Trophoblast cell (in vitro differentiated cells and primary cell): ENCODE data around the gene EIF2A.

Source experiments
- DNase-seq, 2 donors: peaks; one replicate each; pipeline ENCODE4 v3.0.0-alpha.2; 2016
- H2AFZ ChIP-seq: 2 replicates; pipeline ENCODE4 v1.6.1; 2013; ENCODE audit warnings: low read length, moderate library complexity, mild to moderate bottlenecking; ENCODE audit not compliant: insufficient read depth, poor library complexity
- H2AK5ac ChIP-seq: 2 replicates; pipeline ENCODE4 v1.6.1; 2013; ENCODE audit warnings: mild to moderate bottlenecking, low read length
- H2BK120ac ChIP-seq: 2 replicates; pipeline ENCODE4 v1.6.1; 2013; ENCODE audit warnings: low read length, mild to moderate bottlenecking, moderate library complexity; ENCODE audit not compliant: insufficient read depth, poor library complexity
- H2BK12ac ChIP-seq: 2 replicates; pipeline ENCODE4 v1.6.1; 2013; ENCODE audit warnings: mild to moderate bottlenecking, low read length, moderate library complexity
- H2BK5ac ChIP-seq: 2 replicates; pipeline ENCODE4 v1.6.1; 2013; ENCODE audit warnings: low read length, low read depth, moderate library complexity, mild to moderate bottlenecking; ENCODE audit not compliant: poor library complexity
- H3K14ac ChIP-seq: 2 replicates; pipeline ENCODE4 v1.6.1; 2013; ENCODE audit warnings: mild to moderate bottlenecking, low read length
- H3K18ac ChIP-seq: 2 replicates; pipeline ENCODE4 v1.6.1; 2013; ENCODE audit warnings: mild to moderate bottlenecking, low read length
- H3K23ac ChIP-seq: 2 replicates; pipeline ENCODE4 v1.6.1; 2013; ENCODE audit warnings: low read length
- H3K27ac ChIP-seq: 2 replicates; pipeline ENCODE4 v1.5.1; 2013; ENCODE audit warnings: low read depth, mild to moderate bottlenecking, inconsistent platforms, low read length, moderate library complexity
- H3K27me3 ChIP-seq: 2 replicates; pipeline ENCODE4 v1.6.1; 2013; ENCODE audit warnings: inconsistent platforms, mild to moderate bottlenecking, low read length, moderate library complexity; ENCODE audit not compliant: insufficient read depth
- H3K36me3 ChIP-seq, 2 experiments: 1 replicate in 1 of 2; 2 replicates in 1 of 2; pipeline ENCODE4 v1.6.1; 2013; ENCODE audit warnings: low read length in 2 of 2, mild to moderate bottlenecking in 2 of 2, moderate library complexity in 1 of 2; ENCODE audit not compliant: insufficient read depth in 2 of 2, control insufficient read depth in 1 of 2
- H3K4ac ChIP-seq: 2 replicates; pipeline ENCODE4 v1.6.1; 2013; ENCODE audit warnings: low read depth, mild to moderate bottlenecking, low read length, moderate library complexity
- H3K4me1 ChIP-seq, 2 experiments: 1 replicate in 1 of 2; 2 replicates in 1 of 2; pipeline ENCODE4 v1.6.1; 2013; ENCODE audit warnings: low read length in 2 of 2, mild to moderate bottlenecking in 2 of 2, moderate library complexity in 1 of 2; ENCODE audit not compliant: insufficient read depth in 2 of 2, control insufficient read depth in 1 of 2
- H3K4me2 ChIP-seq: 2 replicates; pipeline ENCODE4 v1.6.1; 2013; ENCODE audit warnings: inconsistent platforms, mild to moderate bottlenecking, low read length, moderate library complexity
- H3K4me3 ChIP-seq: 2 replicates; pipeline ENCODE4 v1.5.1; 2013; ENCODE audit warnings: mild to moderate bottlenecking, low read depth, low read length, inconsistent platforms
- H3K79me1 ChIP-seq: one replicate; pipeline ENCODE4 v1.6.1; 2013; ENCODE audit warnings: low read length
- H3K79me2 ChIP-seq: 2 replicates; pipeline ENCODE4 v1.6.1; 2013; ENCODE audit warnings: low read length, mild to moderate bottlenecking; ENCODE audit not compliant: control insufficient read depth, insufficient read depth, poor library complexity
- H3K9ac ChIP-seq: 2 replicates; pipeline ENCODE4 v1.6.1; 2013; ENCODE audit warnings: mild to moderate bottlenecking, low read length
- H3K9me3 ChIP-seq: 2 replicates; pipeline ENCODE4 v1.6.1; 2013; ENCODE audit warnings: low read depth, mild to moderate bottlenecking, control low read depth, inconsistent platforms, low read length; ENCODE audit not compliant: insufficient read depth
- H4K12ac ChIP-seq: 2 replicates; pipeline ENCODE4 v1.6.1; 2013; ENCODE audit warnings: low read depth, mild to moderate bottlenecking, low read length, moderate library complexity
- H4K8ac ChIP-seq: 2 replicates; pipeline ENCODE4 v1.6.1; 2013; ENCODE audit warnings: low read depth, mild to moderate bottlenecking, low read length, moderate library complexity
- H4K91ac ChIP-seq: one replicate; pipeline ENCODE4 v1.6.1; 2013; ENCODE audit warnings: low read depth, mild to moderate bottlenecking, low read length, moderate library complexity
- WGBS: extraction: QIAGEN DNeasy Blood & Tissue Kit; methylation state at CpG from one replicate; pipeline ENCODE4 v1.1.7; 2013; ENCODE audit warnings: missing lambda C conversion rate; ENCODE audit not compliant: insufficient read length, insufficient coverage; ENCODE audit errors: extremely low coverage; 5-methylcytosine and 5-hydroxymethylcytosine counted together

Gene EIF2A

DNA sequence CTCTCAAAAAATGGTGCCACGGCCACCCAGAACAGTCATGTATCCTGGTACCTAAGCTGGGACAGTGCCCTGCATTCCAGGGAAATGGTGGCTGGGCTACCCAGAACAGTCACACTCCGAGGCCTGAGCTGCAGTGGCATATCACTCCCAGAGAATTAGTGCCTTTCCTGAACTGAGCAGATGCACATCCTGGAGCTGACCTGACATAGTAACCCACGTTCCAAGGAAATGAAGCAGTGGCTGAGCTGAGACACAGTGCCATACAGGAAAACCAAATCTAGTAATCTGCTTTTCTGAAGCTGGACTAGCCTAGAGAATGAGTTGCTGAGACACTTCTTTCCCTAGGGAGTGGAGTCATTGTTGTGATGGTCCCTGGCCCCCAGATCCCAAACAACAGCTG lies 42.1 kb upstream of the EIF2A start:
- H2BK120ac ChIP-seq = no peak overlapping the region
- H4K8ac ChIP-seq = no peak overlapping the region
- no peaks in the 10 kb centered on the region for H3K36me3 ChIP-seq
- H3K18ac ChIP-seq = no peak overlapping the region
- H2BK5ac ChIP-seq = no peak overlapping the region
- no peak overlapping the region for H2BK12ac ChIP-seq
- H4K12ac ChIP-seq = no peak overlapping the region
- H4K91ac ChIP-seq = no peak overlapping the region
- no peaks in the 10 kb centered on the region for H3K79me1 ChIP-seq
- no peak overlapping the region for H2AFZ ChIP-seq
- DNase-seq = no peak
- H3K4ac ChIP-seq = no peak overlapping the region
- no peak overlapping the region for H3K14ac ChIP-seq
- peaks cover 9% of the 10 kb centered on the region for H3K9me3 ChIP-seq
- H3K27me3 ChIP-seq = no peaks in the 10 kb centered on the region
- no CpG with 5 or more reads among the region's 3 CpGs for WGBS
- no peaks in the 10 kb centered on the region for H3K4me1 ChIP-seq
- no peak overlapping the region for H3K4me3 ChIP-seq
- H3K9ac ChIP-seq = no peak overlapping the region
- H3K27ac ChIP-seq = no peak overlapping the region
- H3K4me2 ChIP-seq = no peak overlapping the region
- H2AK5ac ChIP-seq = no peak overlapping the region
- no peak overlapping the region for H3K23ac ChIP-seq
- H3K79me2 ChIP-seq = no peaks in the 10 kb centered on the region

DNA sequence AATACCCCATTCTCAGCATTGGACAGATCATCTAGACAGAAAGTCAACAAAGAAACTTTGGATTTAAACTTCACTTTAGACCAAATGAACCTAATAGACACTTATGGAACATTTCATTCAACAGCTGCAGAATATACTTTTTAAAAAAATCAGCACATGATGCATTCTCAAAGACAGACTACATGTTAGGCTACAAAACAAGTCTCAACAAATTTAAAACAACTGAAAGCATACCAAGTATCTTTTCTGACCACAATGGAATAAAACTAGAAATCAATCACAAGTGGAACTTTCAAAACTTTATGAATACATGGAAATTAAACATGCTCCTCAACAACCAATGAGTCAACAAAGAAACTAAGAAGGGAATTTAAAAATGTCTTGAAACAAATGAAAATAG lies 38.2 kb upstream of the EIF2A start:
- no peak overlapping the region for H4K91ac ChIP-seq
- H2BK5ac ChIP-seq = no peak overlapping the region
- no peak overlapping the region for H4K12ac ChIP-seq
- no peak overlapping the region for H3K18ac ChIP-seq
- H3K27me3 ChIP-seq = no peaks in the 10 kb centered on the region
- no peak overlapping the region for H2BK120ac ChIP-seq
- H3K36me3 ChIP-seq = no peaks in the 10 kb centered on the region
- H3K79me2 ChIP-seq = no peaks in the 10 kb centered on the region
- DNase-seq = no peak
- H2AK5ac ChIP-seq = no peak overlapping the region
- no peak overlapping the region for H3K4ac ChIP-seq
- H3K79me1 ChIP-seq = no peaks in the 10 kb centered on the region
- H2AFZ ChIP-seq = no peak overlapping the region
- H3K4me1 ChIP-seq = no peaks in the 10 kb centered on the region
- no peak overlapping the region for H3K14ac ChIP-seq
- H3K9me3 ChIP-seq = peaks cover 2% of the 10 kb centered on the region
- H3K23ac ChIP-seq = no peak overlapping the region
- H2BK12ac ChIP-seq = no peak overlapping the region
- no peak overlapping the region for H3K4me2 ChIP-seq
- H3K27ac ChIP-seq = no peak overlapping the region
- no peak overlapping the region for H3K9ac ChIP-seq
- H3K4me3 ChIP-seq = no peak overlapping the region
- H4K8ac ChIP-seq = no peak overlapping the region

DNA sequence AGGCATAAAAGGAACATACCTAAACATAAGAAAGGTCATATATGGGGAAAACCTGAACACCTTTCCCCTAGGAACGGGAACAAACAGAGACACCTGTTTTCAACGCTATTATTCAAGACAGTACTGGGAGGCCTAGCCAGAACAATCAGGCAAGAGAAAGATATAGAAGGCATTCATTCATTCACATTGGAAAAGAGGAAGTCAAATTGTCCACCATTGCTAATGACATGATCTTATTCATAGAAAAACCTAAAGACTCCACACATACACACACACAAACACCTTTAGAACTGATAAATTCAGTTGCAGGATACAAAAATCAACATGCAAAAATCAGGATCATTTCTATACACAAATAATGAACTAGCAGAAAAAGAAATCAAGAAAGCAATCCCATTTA lies 36.8 kb upstream of the EIF2A start:
- Histone ChIP-seq H2BK120ac (no peak overlapping the region), H3K27ac (no peak overlapping the region), H3K23ac (no peak overlapping the region), H3K18ac (no peak overlapping the region), H4K12ac (no peak overlapping the region), H3K9ac (no peak overlapping the region), H3K36me3 (no peaks in the 10 kb centered on the region), H3K4me1 (no peaks in the 10 kb centered on the region), H4K8ac (no peak overlapping the region), H2AFZ (no peak overlapping the region), H2AK5ac (no peak overlapping the region), H3K4me3 (no peak overlapping the region), H3K27me3 (no peaks in the 10 kb centered on the region), H4K91ac (no peak overlapping the region), H2BK5ac (no peak overlapping the region), H3K79me2 (no peaks in the 10 kb centered on the region), H3K14ac (no peak overlapping the region), H3K79me1 (no peaks in the 10 kb centered on the region), H3K9me3 (peaks cover under 1% of the 10 kb centered on the region), H3K4ac (no peak overlapping the region), H3K4me2 (no peak overlapping the region), H2BK12ac (no peak overlapping the region)
- DNase-seq = no peak
- no CpG with 5 or more reads among the region's 2 CpGs for WGBS

DNA sequence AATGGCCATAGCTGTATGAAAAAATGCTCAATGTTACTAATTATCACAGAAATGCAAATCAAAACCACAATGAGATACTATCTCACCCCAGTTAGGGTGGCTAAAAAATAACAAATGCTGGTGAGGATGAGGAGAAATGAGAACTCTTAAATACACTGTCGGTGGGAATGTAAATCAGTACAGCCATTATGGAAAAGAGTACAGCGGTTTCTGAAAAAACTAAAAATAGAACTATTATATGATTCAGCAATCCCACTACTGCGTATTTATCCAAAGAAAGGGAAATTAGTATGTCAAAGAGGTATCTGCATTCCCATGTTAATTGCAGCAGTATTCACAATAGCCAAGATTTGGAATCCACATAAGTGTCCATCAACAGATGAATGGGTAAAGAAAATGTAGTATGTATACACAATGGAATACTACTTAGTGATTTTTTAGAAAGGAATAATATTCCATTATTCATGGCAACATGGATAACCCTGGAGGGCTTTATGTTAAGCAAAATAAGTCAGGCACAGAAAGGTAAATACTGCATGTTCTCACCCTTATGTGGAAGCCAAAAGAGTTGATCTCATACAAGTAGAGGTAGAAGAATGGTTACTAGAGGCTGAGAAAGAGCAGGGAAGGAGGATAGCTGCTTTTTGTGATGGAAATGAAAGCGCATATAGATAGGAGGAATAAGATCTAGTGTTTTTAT lies 35.3 kb upstream of the EIF2A start:
- H3K18ac ChIP-seq = no peak overlapping the region
- H2BK5ac ChIP-seq = no peak overlapping the region
- H4K91ac ChIP-seq = no peak overlapping the region
- H3K27me3 ChIP-seq = no peaks in the 10 kb centered on the region
- no peak overlapping the region for H4K8ac ChIP-seq
- no peak overlapping the region for H2BK12ac ChIP-seq
- H3K9me3 ChIP-seq = no peaks in the 10 kb centered on the region
- WGBS = no CpG with 5 or more reads among the region's 4 CpGs
- no peaks in the 10 kb centered on the region for H3K4me1 ChIP-seq
- no peaks in the 10 kb centered on the region for H3K79me1 ChIP-seq
- no peak overlapping the region for H2AFZ ChIP-seq
- no peaks in the 10 kb centered on the region for H3K36me3 ChIP-seq
- no peak overlapping the region for H3K4ac ChIP-seq
- H3K23ac ChIP-seq = no peak overlapping the region
- no peak overlapping the region for H3K27ac ChIP-seq
- no peak overlapping the region for H3K9ac ChIP-seq
- no peak overlapping the region for H4K12ac ChIP-seq
- no peak overlapping the region for H3K4me3 ChIP-seq
- no peak for DNase-seq
- no peak overlapping the region for H2AK5ac ChIP-seq
- no peak overlapping the region for H3K4me2 ChIP-seq
- H2BK120ac ChIP-seq = no peak overlapping the region
- H3K14ac ChIP-seq = no peak overlapping the region
- H3K79me2 ChIP-seq = no peaks in the 10 kb centered on the region
